Activated T-helper 2 cell treated with anti-CD3 and anti-CD28 coated beads, Interferon-gamma antibody, Interleukin-2, Interleukin-4, amounts not matched to agents 10 μg/mL and 5 μg/mL and 100 μg/mL, durations not matched to agents 14 hours and 24 hours and 36 hours (primary cell): Measurements from ENCODE around the gene WWOX. TPM values are rescaled to one million over a fixed set of nuclear protein-coding genes. Genes with fewer than 3 reads are reported as not detected.

ENCODE experiments used
- DNase-seq: peaks from one replicate; pipeline ENCODE4 v3.0.0; 2021; ENCODE audit warnings: low spot score
- H3K27ac Mint-ChIP-seq: one replicate; pipeline ENCODE4 v1.8.0; 2021; ENCODE audit warnings: mixed read lengths
- H3K27me3 Mint-ChIP-seq: one replicate; pipeline ENCODE4 v1.8.0; 2021; ENCODE audit warnings: low read depth, mixed read lengths
- H3K36me3 Mint-ChIP-seq: one replicate; pipeline ENCODE4 v1.8.0; 2021; ENCODE audit warnings: low read depth, mixed read lengths
- H3K4me1 Mint-ChIP-seq: one replicate; pipeline ENCODE4 v1.8.0; 2021; ENCODE audit warnings: low read depth, mixed read lengths
- H3K4me3 Mint-ChIP-seq: one replicate; pipeline ENCODE4 v1.8.0; 2021; ENCODE audit warnings: low read depth, mild to moderate bottlenecking, moderate library complexity, mixed read lengths
- H3K9me3 Mint-ChIP-seq: one replicate; pipeline ENCODE4 v1.8.0; 2021; ENCODE audit warnings: mixed read lengths
- intact Hi-C: fragments of 100-400 bp; cut with micrococcal nuclease; formaldehyde crosslinking; loops from one replicate; pipeline ENCODE4 v1.15.1; 2023
- total RNA-seq: library from RNA; stranded (reverse); gene quantifications from 2 replicates; pipeline ENCODE4 v1.2.3, GENCODE V29; 2022

Gene WWOX
- total RNA-seq, 1 donor from 2014 or later = 19.0 TPM

DNA sequence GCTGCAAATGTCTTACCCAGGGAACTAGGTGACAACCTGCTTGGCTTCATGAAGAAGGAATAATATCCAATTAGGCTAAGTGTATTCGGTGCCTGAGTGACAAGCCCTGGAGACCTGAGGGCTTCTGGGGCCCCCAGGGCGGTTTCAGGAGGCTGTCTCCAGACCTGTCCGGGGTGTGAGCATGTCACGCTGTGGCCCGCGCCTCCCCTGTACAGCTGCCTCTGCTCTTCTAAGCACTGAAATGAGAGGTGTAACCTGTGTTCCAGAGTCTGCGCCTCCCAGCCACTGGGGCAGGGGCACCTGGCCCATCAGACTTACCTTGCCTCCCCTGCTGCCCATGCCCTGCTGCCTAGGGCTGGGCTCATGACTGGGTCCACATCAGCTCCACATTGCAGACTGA, 114.3 kb downstream of the WWOX start:
- Mint-ChIP-seq H3K36me3 (no peaks in the 10 kb centered on the region), H3K27me3 (no peaks in the 10 kb centered on the region), H3K9me3 (no peaks in the 10 kb centered on the region), H3K27ac (no peak overlapping the region), H3K4me1 (no peaks in the 10 kb centered on the region), H3K4me3 (no peak overlapping the region)
- DNase-seq = no peak
- intact Hi-C loops = no loop called here

DNA sequence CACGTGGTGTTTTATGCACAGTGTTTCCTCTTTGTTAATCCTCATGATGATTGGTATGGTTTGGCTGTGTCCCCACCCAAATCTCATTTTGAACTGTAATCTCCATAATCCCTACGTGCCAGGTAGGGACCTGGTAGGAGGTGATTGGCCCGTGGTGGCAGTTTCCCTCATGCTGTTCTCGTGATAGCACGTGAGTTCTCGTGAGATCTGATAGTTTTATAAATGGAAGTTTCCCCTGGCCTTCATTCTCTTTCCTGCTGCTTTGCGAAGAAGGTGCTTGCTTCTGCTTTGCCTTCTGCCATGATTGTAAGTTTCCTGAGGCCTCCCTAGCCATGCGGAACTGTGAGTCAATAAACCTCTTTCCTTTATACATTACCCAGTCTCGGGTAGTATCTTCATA, 115.8 kb downstream of the WWOX start:
- no peaks in the 10 kb centered on the region for H3K27me3 Mint-ChIP-seq
- no peaks in the 10 kb centered on the region for H3K9me3 Mint-ChIP-seq
- H3K4me1 Mint-ChIP-seq = no peaks in the 10 kb centered on the region
- intact Hi-C loops = no loop called here
- no peak overlapping the region for H3K4me3 Mint-ChIP-seq
- H3K36me3 Mint-ChIP-seq = no peaks in the 10 kb centered on the region
- no peak for DNase-seq
- H3K27ac Mint-ChIP-seq = no peak overlapping the region

DNA sequence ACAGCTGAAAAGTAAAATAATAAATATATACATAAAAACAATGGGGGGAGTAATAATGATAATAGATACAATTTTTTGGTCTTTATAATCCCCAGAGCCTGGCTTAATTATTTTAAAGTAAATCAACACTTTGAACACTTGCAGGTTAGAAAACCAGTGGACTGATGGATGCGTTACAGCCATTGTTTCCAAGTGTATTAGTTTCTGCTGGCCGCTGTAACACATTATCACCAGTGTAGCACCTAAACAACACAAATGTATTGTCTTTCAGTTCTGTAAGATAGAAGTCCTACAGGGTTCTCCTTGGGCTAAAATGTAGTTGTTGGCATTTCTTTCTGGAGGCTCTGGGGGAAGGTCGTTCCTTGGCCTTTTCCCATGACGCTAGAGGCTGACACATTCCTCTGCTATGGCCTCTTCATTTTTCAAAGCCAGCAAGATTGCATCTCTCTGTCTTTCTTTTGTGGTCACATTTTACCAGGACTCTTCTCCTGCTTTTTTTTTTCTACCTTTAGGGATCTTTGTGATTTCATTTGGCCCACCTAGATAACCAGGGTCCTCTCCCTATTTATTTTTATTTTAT, 116.8 kb downstream of the WWOX start:
- H3K4me1 Mint-ChIP-seq = no peaks in the 10 kb centered on the region
- no peaks in the 10 kb centered on the region for H3K36me3 Mint-ChIP-seq
- H3K27ac Mint-ChIP-seq = no peak overlapping the region
- DNase-seq = no peak
- H3K27me3 Mint-ChIP-seq = no peaks in the 10 kb centered on the region
- intact Hi-C loops = no loop called here
- H3K9me3 Mint-ChIP-seq = no peaks in the 10 kb centered on the region
- H3K4me3 Mint-ChIP-seq = no peak overlapping the region

DNA sequence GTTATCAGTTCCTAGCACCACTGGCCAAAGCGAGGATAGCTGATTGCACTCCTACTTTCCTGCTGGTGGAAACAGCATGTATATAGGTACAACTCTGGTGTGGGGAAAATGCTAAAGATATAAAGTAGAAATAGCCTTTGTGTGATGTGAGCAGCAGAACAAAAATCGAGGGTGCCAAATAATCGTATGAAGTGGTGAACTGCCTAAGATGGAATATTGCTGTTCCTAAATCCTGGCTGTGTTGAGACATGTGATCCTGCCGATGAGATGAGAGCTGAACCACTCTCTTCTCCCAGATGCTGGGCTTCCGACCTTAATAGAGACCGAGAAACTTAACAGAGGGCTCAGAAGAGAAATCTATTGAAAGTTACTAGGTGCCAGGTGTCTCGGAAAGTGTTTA, 117.8 kb downstream of the WWOX start:
- intact Hi-C loops = no loop called here
- no peaks in the 10 kb centered on the region for H3K4me1 Mint-ChIP-seq
- no peaks in the 10 kb centered on the region for H3K9me3 Mint-ChIP-seq
- H3K36me3 Mint-ChIP-seq = no peaks in the 10 kb centered on the region
- no peak overlapping the region for H3K27ac Mint-ChIP-seq
- no peak overlapping the region for H3K4me3 Mint-ChIP-seq
- DNase-seq = no peak
- no peaks in the 10 kb centered on the region for H3K27me3 Mint-ChIP-seq

DNA sequence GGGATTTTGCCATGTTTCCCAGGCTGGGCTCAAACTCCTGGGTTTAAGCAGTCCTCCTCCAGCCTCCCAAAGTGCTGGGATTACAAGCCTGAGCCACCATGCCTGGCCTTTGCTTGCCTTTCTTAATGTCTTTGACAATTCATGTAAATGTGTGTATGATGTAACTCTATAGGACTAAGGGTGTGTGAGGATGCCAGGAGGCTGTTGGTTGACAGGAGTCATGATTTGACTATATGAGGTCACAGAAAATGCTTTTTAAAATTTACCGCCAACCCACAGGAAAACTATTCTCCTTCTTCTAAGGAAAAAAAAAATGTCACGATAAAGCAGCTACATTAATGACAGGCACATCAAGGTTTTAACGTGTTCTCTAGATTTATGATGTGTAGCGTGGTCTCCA, 118.8 kb downstream of the WWOX start:
- intact Hi-C loops = no loop called here
- Mint-ChIP-seq H3K4me3 (no peak overlapping the region), H3K36me3 (no peaks in the 10 kb centered on the region), H3K27me3 (no peaks in the 10 kb centered on the region), H3K27ac (no peak overlapping the region), H3K9me3 (no peaks in the 10 kb centered on the region), H3K4me1 (no peaks in the 10 kb centered on the region)
- no peak for DNase-seq

DNA sequence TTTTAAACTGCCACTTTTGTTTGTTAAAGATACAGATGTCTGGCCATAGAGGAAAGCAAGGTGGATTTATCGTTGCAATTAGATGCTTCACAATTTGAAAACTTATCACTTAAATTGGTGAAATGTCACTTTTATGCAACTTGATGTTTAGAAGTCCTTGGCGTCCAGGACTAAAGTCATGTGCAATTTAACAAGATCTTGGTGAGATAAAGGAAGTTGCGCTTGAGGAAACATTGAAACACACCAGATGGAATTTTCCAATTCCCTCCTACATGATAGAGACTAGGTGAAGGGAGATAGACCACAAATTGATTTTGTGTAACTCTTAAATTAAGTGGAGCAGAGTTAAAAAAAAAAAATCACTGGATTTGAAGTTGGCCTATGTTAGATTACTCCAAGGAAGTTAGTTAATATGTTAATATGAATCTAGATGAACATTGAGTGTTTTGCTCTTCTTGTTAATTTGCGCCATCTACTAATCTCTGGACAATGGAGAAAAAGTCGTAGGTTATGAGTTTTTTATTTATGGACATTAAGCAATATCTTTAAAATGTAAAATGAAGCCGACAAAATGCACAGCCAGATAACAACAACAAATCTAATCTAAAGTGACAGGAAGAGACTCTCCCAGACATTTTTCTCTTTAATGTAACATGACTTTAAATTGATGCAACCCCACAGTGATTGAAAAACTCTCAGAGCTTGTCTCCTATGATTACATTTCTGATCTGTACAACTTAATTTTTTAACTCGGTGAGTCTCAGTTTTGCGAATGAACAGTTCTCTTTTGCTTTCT, 119.6 kb downstream of the WWOX start:
- H3K4me1 Mint-ChIP-seq = no peaks in the 10 kb centered on the region
- no peak for DNase-seq
- H3K4me3 Mint-ChIP-seq = no peak overlapping the region
- intact Hi-C loops = no loop called here
- no peak overlapping the region for H3K27ac Mint-ChIP-seq
- H3K36me3 Mint-ChIP-seq = no peaks in the 10 kb centered on the region
- H3K9me3 Mint-ChIP-seq = no peaks in the 10 kb centered on the region
- H3K27me3 Mint-ChIP-seq = no peaks in the 10 kb centered on the region

DNA sequence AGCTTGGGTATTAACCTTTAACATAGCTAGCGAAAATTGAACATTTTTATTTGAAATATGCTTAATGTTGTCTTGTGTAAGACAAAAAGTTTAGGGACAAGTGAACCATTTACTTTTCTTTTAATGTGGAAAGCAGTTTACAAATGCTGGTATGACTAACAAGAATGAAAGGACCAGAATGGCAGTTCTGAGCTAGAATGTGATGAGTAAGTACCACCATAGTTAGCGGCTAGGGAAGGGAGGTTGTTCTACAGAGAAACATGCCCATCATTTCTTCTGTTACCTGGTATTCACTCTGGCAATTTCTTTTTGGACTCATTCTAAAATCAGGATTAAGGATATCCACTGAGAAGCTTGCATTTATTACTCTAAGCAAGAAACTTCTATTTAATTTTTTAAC, 121.1 kb downstream of the WWOX start:
- Mint-ChIP-seq H3K27me3 (no peaks in the 10 kb centered on the region), H3K36me3 (no peaks in the 10 kb centered on the region), H3K4me1 (no peaks in the 10 kb centered on the region), H3K27ac (no peak overlapping the region), H3K9me3 (no peaks in the 10 kb centered on the region), H3K4me3 (no peak overlapping the region)
- intact Hi-C loops = no loop called here
- no peak for DNase-seq

DNA sequence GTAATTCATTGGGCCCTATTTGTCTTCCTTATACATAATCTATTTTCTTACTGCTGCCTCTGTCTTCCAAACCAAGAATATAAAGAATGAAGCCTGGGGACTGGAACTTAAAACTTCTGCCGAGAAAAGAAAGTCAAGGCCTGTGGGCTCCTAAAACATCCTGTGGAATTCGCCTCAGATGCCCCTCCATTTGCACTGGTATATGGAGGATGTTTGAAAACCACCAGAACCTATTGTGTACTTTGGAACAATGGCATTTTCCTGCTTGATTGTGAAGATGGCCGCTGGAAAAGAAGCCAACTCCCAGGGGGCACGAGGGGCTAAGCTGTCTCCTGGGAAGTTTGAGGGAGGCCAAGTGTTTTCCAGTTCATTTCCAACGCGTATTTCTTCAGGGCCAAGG, 122.4 kb downstream of the WWOX start:
- Mint-ChIP-seq H3K27me3 (no peaks in the 10 kb centered on the region), H3K9me3 (no peaks in the 10 kb centered on the region), H3K36me3 (no peaks in the 10 kb centered on the region), H3K4me3 (no peak overlapping the region), H3K27ac (no peak overlapping the region), H3K4me1 (peaks cover under 1% of the 10 kb centered on the region)
- DNase-seq = no peak
- intact Hi-C loops = no loop called here

DNA sequence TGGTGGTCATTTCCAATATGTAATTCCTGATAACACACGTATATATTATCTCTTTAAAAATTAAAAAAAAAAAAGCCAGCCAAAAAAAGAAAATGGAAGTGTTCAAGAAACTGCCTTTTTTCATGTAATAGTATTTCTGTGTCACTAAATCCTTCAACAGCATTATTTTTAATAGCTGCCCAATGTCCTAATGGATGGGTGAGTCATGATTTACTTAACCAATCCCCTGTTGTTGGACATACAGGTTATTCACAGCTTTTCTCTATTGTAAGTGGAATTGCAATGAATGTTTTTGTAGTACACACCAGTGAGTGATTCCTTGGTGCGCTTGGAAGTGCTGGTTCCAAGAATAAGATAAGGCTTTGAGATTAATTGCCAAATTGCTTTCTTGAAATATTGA, 124.9 kb downstream of the WWOX start:
- Mint-ChIP-seq H3K27ac (no peak overlapping the region), H3K4me3 (no peak overlapping the region)

DNA sequence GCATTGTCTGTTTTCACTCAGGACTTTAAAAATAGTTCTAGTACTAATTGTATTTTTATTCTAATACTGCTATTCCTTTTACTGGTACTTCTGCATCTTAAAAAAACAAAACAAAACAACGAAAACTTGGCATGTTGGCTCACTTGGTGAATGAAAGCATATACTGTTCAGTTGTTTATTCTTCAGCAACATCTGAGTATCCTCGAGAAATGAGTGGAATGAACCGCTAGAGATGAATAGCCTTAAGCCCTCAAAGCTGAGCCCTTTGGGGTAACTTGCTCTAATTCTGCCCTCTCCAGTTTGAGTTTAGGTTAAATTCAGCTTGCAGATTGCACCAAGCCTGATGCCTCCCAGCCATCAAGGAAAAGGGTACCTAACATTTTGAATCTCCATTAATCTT, 126.5 kb downstream of the WWOX start:
- no peak for DNase-seq
- H3K27me3 Mint-ChIP-seq = no peaks in the 10 kb centered on the region
- no peaks in the 10 kb centered on the region for H3K9me3 Mint-ChIP-seq
- no peak overlapping the region for H3K4me3 Mint-ChIP-seq
- no peaks in the 10 kb centered on the region for H3K36me3 Mint-ChIP-seq
- intact Hi-C loops = no loop called here
- H3K27ac Mint-ChIP-seq = no peak overlapping the region
- peaks cover 3% of the 10 kb centered on the region for H3K4me1 Mint-ChIP-seq

More for the DNA sequence above, 124.9 kb downstream of the WWOX start:
- H3K9me3 Mint-ChIP-seq = no peaks in the 10 kb centered on the region
- no peaks in the 10 kb centered on the region for H3K27me3 Mint-ChIP-seq
- intact Hi-C loops = no loop called here
- H3K4me1 Mint-ChIP-seq = peaks cover 3% of the 10 kb centered on the region
- no peak for DNase-seq
- H3K36me3 Mint-ChIP-seq = no peaks in the 10 kb centered on the region

DNA sequence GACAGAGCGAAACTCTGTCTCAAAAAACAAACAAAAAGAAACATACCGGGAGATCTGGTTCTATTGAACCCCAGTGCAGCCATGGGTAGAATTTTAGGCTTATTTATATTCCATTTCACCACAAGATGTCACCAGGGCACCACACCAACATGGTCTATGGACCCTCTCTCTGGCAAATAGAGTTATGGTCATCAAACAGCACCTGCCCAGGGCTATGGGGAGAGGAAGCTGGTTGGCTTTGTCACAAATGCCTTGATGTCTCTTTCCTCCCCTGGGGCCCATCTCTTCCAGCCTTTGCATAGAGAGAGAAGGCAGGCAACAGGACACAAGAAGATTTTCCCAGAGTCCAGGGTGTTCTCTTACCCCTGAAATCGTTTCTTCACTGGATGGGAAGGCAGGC, 128.4 kb downstream of the WWOX start:
- intact Hi-C loops = no loop called here
- Mint-ChIP-seq H3K27me3 (no peaks in the 10 kb centered on the region), H3K4me3 (no peak overlapping the region), H3K4me1 (peaks cover 3% of the 10 kb centered on the region), H3K36me3 (no peaks in the 10 kb centered on the region), H3K27ac (no peak overlapping the region), H3K9me3 (no peaks in the 10 kb centered on the region)
- DNase-seq = no peak

DNA sequence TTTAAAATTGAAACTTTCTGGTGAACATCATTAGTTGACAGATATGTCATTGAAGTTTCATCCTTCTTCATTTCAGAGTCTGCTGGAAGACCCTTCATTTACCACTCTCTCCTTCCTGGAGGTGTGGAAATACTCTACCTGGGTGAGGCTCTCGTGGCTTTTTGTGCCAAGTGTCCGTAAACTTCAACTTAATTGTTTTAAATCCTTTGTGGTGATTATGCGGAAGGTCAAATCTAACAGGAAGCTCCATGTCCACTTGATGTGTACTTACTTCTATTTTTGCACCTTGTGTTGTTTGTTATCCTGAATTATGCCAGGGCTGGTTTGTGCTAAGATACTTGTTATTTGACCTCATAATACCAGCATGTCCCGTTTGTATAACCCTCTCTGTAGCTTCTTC, 129.2 kb downstream of the WWOX start:
- H3K27ac Mint-ChIP-seq = no peak overlapping the region

DNA sequence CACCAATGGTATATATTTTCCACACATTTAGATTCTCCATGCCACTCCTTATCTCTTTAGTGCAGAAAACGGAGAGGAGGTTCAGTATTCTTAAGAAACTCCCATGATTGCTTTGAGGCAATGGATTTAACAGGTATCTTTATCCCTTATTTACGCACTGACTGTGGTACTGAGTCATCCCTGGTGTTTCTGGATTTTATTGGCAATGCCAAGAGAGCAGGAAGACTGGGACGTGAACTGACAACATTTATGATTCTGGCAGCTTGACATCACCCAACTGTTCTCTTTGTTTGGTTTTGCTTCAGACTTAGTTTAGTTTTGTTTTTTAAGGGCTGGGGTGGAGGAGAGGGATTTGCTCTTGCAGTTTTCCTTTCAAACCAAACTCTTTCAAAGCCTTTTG, 131.4 kb downstream of the WWOX start:
- no peak overlapping the region for H3K27ac Mint-ChIP-seq
- peaks cover 3% of the 10 kb centered on the region for H3K4me1 Mint-ChIP-seq
- no peak overlapping the region for H3K4me3 Mint-ChIP-seq
- DNase-seq = no peak
- intact Hi-C loops = no loop called here
- no peaks in the 10 kb centered on the region for H3K36me3 Mint-ChIP-seq
- H3K9me3 Mint-ChIP-seq = no peaks in the 10 kb centered on the region
- no peaks in the 10 kb centered on the region for H3K27me3 Mint-ChIP-seq

More for the DNA sequence above, 129.2 kb downstream of the WWOX start:
- Mint-ChIP-seq H3K4me1 (peaks cover 3% of the 10 kb centered on the region), H3K4me3 (no peak overlapping the region), H3K9me3 (no peaks in the 10 kb centered on the region), H3K27me3 (no peaks in the 10 kb centered on the region), H3K36me3 (no peaks in the 10 kb centered on the region)
- intact Hi-C loops = no loop called here
- DNase-seq = no peak
